Anterior cingulate cortex (tissue), 58 donors: ENCODE data around the gene OLAH.
A peak's percentile ranks its signal among the peaks of the same experiment; 100 is the strongest.

Experiments
- DNase-seq, 58 donors: peaks; one replicate each; lab custom pipeline; 2025; lab: John Stamatoyannopoulos, UW

OLAH gene

DNA sequence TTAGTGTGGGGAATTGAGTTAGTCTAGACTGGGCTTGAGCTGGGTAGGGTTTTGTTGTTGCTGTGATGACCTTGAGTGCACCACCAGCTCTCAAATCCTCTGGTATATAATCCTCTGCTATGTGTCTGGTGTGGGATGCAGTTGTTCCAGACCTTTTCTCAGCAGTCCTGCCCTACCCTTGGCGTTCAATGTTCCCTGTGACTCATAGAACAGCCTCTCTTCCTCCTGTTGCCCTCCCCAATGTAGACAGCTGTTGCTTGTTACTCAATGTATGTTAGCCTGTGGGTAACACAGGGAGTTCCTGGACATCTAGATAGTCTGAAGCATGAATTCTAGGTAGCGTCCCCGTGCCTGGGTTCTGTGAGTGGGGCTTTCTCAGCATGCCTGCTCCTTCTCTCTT lies 25.1 kb downstream of the OLAH start:
- DNase-seq = no peak

DNA sequence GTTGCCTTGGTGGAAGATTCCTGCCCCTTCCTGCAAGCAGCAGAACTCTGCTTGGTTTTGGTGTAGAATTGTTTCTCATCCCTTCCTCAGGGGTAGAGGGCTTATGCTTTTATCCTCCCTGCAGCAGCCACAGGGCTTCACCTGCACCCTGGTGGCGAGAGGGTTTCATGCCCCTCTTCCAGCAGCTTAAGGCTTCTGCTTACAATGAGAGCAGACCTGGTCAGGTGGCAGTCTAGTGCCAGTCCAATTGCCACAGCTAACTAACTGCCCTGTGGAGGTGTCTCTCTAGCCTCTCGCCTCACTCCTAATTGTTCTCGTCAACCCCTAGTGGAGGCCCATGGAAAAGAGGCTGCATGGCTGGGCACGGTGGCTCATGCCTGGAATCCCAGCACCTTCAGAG lies 25.5 kb downstream of the OLAH start:
- DNase-seq = no peak

DNA sequence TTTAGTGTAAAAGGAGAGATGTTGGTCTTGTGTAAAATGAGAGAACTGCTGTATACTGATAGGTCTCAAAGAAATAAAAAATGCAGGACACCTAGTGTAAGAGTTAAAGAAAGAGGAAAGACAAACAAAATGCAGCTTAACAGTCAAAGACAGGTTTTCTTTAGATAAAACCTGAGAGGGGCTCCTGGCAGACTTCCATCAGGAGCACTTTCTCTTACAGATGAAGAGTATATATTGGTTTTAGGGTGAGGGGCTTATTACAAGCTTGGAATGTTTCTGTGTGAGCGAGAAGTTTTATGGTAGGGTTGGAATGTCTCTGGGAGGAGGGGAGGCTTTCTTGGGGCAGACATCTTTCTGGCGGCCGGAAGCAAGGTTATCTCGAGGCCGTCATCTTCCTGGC lies 28.6 kb downstream of the OLAH start:
- no peak for DNase-seq

DNA sequence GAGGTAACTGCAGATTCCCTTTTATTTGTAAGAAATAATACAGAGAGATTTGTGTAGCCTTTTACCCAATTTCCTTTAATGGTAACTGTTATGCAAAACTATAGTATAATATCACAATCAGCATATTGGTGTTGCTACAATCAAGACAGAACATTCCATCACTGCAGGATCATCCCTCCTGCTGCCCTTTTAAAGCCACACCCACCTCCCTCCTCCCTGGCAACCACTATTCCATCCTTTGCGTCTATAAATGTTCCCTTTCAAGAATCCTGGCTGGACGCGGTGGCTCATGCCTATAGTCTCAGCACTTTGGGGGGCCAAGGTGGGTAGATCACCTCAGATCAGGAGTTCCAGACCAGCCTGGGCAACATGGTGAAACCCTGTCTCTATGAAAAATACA lies 31.7 kb downstream of the OLAH start:
- no peak for DNase-seq

DNA sequence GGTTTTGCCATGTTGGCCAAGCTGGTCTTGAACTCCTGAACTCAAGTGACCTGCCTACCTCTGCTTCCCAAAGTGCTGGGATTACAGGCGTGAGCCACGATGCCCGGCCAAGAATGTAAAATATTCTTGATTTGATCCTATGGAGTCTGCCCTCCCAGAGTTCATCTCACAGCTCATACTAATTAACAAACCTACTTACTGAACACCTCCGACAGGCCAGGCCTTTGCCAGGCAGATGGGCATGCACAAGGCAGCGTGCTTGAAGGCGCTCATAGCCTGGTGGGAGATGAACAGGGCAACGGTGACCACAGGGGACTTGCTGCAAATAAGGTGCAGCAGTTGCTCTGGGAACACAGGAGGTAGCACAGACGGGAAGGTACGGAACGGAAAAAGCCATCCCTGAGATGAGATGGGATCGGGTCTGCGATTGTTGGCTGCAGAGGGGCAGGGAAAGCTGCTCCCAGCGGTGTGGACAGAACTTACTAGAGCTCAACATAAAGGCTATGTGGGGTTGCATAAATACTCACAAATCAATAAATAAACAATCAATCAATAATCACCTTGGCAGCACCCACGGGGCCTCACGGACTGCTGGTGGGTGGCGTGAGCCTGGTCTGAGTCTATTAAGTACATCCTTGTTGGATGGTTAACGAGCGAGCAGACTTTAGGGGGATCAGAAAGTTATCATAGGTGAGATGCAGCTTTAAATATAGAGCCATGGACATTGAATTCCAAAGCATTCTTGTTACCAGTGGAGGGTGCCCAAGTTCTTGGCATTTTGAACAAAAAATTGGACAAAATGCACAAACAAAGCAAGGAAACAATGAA lies 40.1 kb downstream of the OLAH start:
- DNase-seq = no peak

DNA sequence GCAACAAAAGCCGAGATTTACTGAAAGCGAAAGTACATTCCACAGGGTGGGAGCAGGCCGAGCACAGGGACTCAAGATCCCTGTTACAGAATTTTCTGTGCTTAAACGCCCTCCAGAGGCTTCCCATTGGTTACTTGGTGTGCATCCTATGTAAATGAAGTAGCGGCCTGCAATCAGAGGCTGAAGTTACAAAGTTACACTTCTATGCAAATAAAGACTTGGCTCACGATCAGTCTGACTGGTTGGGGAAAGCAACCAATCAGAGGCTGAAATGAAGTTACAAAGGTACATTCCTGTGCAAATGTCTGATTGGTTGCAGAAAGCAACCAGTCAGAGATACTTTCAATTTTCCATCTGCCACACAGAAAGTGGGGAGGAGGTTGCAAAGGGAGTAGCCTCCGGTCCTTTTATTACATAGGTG lies 40.8 kb downstream of the OLAH start:
- DNase-seq = peak in 36 of 58 donors; percentile 2 to 62 (median 22)

DNA sequence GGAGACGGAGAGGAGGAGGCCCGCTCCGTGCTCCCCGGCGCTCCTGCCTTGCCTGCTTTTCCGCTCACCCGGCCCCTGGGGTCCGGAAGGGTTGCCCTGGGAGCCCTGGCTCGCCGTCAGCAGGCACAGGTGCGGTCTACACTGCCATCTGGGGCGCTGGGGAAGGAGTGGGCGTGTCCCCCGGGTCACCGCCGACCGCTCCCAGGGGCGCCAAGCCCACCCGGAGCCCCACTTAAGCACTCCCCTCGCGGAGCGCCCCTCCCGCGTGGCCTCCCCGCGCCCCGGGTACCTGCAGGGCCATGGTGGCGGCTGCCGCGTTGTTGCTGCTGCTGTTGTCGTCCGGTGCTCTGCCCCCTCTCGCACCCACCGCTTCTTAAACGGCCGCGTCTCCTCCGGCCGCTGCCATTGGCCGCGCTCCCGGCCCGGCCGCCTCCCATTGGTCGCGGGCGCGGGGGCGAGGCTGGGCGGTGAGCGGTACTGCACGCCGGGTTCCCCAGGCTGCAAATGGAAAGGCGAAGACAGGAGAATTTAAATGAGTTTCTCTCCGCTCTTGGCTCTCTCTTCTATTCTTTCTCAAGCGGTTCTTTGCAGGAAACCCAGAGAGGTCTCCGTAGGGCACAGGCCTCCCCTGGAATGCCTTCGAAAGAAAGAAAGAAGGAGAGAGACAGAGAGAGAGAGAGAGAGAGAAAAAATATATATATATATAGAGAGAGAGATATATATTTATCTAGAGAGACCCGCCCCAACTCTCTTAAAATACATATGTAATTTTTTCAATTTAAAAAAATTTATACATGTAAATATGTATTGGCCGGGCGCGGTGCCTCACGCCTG lies 44.9 kb downstream of the OLAH start, which contains the start of gene ACBD7:
Gene ACBD7 (minus strand): TSS at position 349 of the 834 bp plus-strand sequence. CDS start 48 bp downstream, at position 301.
- DNase-seq = peak in 57 of 58 donors; percentile 2 to 88 (median 68)

DNA sequence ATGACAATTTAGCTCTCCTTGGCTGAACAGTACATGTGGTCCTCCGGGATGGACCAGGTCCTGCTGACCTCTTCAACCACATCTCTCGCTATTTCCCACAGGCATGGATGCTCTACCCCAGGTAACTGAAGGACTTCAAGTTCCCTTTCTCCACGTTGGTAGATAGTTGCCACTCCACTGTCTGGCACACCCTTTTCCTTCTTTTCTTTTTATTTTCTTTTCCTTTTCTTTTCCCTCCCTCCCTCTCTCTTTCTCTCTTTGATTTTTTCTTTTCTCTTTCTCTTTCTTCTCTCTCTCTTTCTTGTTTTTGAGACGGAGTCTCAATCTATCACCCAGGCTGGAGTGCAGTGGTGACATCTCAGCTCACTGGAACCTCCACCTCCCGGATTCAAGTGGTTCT lies 47.7 kb downstream of the OLAH start:
- no peak for DNase-seq

DNA sequence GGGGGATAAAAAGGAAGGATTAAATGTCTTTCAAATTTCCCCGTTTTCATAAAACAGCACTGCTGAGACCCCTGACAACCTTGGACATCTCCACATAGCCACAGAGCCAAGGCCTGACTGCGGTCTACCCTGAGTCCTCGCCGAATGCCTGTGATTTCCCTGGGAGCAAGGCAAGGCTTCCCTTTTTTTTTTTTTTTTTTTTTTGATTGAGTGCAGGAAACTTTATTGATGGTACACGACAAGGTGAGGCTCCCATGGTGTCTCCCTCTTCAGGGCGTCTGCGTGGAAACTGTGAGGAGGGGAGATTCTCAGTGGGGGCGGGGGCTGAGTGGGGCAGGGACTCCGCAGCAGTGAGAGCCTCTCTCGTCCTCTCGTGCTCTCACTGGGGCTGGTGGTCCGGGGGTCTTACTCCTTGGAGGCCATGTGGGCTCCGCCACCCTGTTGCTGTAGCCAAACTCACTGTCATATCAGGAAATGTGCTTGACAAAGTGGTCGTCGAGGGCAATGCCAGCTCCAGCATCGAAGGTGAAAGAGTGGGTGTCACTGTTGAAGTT lies 49.2 kb downstream of the OLAH start:
- no peak for DNase-seq

DNA sequence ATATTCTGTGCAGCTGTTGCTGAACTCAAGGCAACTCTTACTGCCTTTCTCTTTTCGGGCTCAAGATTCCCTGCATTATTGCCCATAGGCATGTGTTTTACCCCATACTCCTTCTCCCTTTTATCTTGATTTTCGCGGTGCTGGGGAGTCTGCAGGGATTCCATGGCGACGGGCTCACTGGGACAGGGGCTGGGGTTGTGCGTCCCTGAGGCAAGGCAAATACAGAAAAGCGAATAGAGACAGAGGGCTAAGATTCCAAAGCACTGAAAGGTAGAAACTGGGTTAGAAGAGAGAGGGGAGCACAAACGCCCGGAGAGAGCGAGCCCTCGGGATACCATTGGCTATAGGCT lies 52.9 kb downstream of the OLAH start:
- DNase-seq = no peak

DNA sequence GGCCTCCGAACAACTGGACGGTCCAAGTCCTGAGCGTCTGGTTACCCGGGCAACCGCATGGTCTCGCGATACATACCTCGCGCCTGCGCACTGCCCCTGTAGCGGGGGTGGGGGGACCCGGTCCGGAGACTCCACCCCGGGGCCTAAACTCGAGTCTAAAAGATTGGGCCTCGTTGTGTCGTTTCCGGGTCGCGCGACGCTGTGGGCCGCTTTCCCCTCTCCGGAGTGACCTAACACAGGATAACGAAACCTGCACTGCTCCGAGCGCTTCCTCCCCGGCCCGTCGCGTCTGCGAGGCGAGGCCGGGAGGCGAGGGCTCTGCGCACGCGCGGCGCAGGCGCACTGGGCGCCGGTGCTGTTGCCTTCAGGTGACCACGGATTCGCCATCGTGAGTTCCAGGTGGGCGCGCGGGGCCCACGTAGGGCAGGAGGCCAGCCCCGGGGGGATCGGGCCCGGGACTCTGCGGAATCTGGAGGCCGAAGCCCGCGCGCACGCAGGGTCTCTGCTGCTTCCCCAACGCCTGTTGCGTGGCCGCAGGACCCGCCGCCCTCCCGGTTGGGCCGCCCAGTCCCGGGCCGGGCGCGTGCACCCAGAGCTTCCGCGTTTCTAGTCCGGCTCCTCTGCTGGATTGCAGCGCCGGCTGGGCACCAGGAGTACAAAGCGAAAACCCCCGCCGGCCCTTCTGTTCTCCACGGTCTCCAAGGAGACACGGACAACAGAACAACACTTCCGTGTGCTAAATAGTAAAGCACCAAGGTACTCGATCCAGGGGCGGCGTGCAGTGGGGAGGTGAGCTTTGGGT lies 53.5 kb downstream of the OLAH start, which contains the start of gene RPP38:
Gene RPP38 (plus strand): TSS at position 345 of the 802 bp plus-strand sequence. CDS start 5,960 bp downstream, outside the sequence.
- peak; percentile 74 to 100 (median 94) for DNase-seq

DNA sequence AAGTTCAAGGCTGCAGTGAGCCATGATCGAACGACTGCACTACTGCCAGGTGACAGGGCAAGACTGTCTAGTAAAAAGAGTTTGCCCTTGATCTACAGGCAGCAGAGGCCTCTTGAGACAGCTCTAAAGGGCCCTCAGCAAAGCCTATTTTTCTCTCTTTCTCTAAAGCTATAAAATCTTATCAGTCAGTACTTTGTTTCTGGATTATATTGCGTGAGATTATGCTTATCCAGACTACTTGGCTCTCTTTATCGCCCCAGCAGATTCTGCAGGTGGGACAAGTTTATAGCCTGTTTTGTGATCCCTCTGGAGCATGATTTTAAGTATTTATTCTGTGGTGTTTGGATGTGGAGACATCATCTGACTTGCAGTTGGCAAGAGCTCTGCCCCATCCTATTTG lies 56.1 kb downstream of the OLAH start:
- no peak for DNase-seq

DNA sequence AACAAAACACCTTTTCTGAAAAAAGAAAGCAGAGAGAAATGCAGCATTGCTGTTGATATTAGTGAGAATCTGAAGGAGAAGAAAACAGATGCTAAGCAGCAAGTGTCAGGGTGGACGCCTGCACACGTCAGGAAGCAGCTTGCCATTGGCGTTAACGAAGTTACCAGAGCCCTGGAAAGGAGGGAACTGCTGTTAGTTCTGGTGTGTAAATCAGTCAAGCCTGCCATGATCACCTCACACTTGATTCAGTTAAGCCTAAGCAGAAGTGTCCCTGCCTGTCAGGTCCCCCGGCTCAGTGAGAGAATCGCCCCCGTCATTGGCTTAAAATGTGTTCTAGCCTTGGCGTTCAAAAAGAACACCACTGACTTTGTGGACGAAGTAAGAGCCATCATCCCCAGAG lies 59.8 kb downstream of the OLAH start:
- no peak for DNase-seq

DNA sequence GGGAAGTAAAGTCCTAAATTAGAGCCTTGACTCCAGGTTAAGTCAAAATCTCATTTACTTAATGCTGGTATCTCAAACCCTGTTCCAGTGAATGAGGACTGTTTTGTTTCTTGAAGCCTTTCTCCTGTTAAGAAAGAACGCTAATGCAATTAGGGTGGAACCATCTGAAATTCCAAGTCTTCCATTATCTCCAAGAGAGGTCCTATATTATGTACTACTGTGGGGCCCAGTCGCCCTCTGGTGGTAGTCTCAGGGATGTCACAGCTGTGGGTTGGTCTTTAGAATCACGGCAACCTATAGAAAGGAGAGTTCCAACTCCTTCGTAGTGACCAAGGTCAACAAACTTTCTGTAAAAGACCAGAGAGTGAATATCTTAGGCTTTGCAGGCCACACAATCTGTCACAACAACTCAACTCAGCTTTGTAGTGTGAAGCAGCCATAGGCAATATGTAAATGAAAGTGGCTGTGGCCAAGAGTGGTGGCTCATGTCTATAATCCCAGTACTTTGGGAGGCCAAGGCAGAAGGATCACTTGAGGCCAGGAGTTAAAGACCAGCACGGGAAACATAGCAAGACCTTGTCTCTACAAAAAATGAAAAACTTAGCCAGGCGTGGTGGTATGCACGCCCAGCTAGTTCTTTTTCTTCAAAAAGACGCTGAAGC lies 62.7 kb downstream of the OLAH start:
- peak in 48 of 58 donors; percentile 2 to 75 (median 26) for DNase-seq

DNA sequence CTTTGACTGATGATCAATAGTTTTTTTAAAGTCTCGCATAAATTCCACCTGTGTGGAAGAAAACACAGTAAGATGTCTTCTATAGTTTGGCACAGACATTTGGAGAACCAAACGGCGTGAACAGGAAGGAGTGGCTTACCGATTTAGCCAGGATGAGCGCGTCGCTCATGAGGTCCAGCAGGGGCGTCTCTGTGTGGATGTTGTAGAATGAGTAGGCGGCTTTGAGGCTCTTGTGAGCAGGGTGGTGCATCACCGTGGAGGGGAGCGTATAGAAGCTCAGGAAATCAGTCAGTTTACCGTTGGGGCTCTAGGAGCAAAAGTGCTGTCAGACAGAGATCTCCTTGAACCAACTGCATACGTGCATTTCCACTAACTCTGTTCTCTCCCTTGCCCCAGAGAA lies 68.9 kb downstream of the OLAH start:
- DNase-seq = no peak

DNA sequence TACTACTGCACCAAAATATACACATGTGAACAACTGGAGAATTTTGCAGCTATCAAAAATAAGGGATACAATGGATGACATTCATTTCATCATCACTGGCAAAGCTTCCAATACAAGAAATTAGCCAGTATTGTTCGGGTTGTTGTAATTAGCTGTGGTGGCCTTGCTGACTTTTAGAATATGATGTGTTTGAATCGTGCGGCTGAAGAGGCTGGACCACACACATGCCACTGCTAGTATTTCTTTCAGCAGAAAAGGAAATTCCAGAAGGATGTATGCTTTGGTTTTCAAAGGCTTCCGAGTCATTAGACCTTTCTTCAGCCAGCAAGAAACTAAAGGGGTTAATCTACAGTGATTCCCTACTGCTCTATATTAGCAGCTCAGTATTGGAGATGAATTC lies 70.0 kb downstream of the OLAH start:
- DNase-seq = no peak

DNA sequence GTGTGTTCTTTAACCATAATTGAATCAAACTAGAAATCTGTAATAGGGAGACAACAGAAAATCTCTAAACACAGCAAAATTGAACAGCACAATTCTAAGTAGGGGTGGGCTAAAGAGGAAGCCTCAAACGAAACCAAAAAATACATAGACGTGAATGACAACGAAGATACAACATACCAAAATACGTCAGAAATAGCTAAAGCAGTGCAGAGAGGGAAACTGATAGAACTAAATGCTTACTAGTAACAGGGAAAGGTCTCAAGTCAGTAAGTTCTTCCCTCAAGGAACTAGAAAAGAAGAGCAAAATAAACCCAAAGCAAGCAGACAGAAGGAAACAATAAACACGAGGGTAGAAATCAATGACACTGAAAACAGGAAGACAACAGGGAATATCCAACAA lies 72.5 kb downstream of the OLAH start:
- no peak for DNase-seq

DNA sequence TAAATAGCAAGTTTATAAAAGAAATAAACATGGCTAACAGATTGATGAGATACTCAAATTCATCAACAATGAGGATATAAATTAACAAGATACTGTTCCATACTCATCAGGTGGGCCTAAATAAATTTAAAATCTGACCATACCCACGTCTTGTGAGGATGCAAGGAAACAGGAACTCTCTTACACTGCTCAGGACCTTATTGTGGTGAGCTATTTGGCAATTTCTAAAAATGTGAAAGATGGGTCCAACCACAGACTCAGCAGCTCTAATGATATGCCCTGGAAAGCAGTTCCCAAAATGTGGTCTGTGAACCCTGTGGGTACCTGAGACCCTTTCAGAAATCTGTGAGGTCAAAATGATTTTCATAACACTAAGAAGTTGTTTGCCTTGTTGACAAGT lies 74.9 kb downstream of the OLAH start:
- DNase-seq = no peak

DNA sequence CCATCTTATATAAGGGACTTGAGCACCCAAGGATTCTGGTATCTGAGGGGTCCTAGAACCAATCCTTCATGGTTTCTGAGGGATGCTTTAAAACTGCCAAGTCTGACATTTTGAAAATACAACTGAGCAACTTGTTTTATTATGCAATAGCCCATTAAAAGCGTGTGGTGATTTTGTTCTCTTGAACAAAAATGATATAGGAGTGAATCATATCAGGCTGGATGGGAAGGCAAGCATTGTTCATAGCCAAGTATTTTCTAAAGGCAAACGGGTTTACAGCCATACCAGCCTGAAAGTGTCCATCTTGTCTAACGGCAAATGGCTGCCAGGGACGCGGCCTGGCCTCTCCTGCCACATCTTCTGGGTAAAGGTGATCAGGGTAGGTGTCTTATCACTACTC lies 76.8 kb downstream of the OLAH start:
- DNase-seq = no peak

DNA sequence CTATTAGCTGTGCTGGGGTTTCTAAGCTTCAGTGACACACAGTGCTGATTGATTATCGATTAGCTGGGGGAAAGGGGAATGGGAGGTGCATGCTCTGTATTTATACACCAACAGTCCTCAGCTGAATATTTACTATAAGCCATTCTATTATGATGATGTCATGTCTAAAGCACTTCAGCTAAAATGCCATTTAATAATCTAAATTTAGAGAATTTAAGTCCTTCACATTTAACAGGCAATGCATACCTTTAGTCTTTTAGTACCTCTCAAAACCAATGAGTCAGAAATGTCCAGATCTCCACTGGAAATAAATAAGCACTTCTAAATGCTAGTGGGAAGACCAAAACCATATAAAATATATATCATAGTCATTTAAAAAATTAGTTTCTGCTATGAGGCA lies 78.0 kb downstream of the OLAH start:
- no peak for DNase-seq
